K562 (cell line): ENCODE results near the gene JPT2.

ENCODE experiments used
- BRD9 ChIP-seq: fragments of 450-650 bp; IDR thresholded peaks from 2 replicates; pipeline ENCODE4 v1.6.1; 2018; ENCODE audit warnings: low read depth; ENCODE audit not compliant: partially characterized antibody
- CTCF ChIP-seq, 3 experiments: IDR thresholded peaks in 2 of 3; conservative IDR thresholded peaks in 1 of 3; 2 replicates each; pipeline ENCODE4 v1.5.1; 2011 to 2012; ENCODE audit warnings: low read length in 3 of 3, mild to moderate bottlenecking in 3 of 3, control low read depth in 2 of 3, improper control_type of control experiment in 1 of 3, inconsistent platforms in 1 of 3, low read depth in 1 of 3, mixed read lengths in 1 of 3, moderate library complexity in 1 of 3; ENCODE audit not compliant: insufficient read depth in 2 of 3
- MTA3 ChIP-seq: fragments of 450-650 bp; formaldehyde crosslinking; IDR thresholded peaks from 2 replicates; pipeline ENCODE4 v1.6.1; 2017; ENCODE audit warnings: mild to moderate bottlenecking, borderline replicate concordance
- REST ChIP-seq, 2 experiments: fragments of 450-650 bp; formaldehyde crosslinking in 1 of 2; IDR thresholded peaks; 2 replicates each; pipeline versions ENCODE4 v1.4.0 to v1.6.1; 2014 to 2020; ENCODE audit warnings: mild to moderate bottlenecking in 2 of 2, borderline replicate concordance in 1 of 2, low read depth in 1 of 2
- ZNF174 ChIP-seq: fragments of 250-450 bp; sonication (Bioruptor Pico); IDR thresholded peaks from 2 replicates; pipeline ENCODE4 v1.4.0; 2020; ENCODE audit warnings: mild to moderate bottlenecking
- ZNF586 ChIP-seq: fragments of 450-650 bp; formaldehyde crosslinking; conservative IDR thresholded peaks from 2 replicates; pipeline ENCODE4 v1.4.0; 2020; ENCODE audit warnings: mild to moderate bottlenecking, moderate library complexity
- ZZZ3 ChIP-seq: fragments of 450-650 bp; IDR thresholded peaks from 2 replicates; pipeline ENCODE4 v1.6.1; 2016; ENCODE audit warnings: antibody characterized with exemption, mild to moderate bottlenecking, moderate library complexity

GRCh38 chr16:1706386-1707192 lies 28.5 kb downstream of the JPT2 start:
- no peak for TF ChIP-seq ZNF174 (CRISPR knock-in tag)
- no peak for TF ChIP-seq BRD9
- TF ChIP-seq REST (IDR thresholded peaks at IDR 0.05; ENCODE audit: borderline replicate concordance) = no peak
- TF ChIP-seq REST (CRISPR knock-in tag; IDR thresholded peaks at IDR 0.05; ENCODE audit: low read depth) = no peak
- TF ChIP-seq MTA3 = no peak
- no peak for TF ChIP-seq ZZZ3
- TF ChIP-seq CTCF (IDR thresholded peaks at IDR 0.05 in 2 of 3, conservative IDR thresholded peaks at IDR 0.05 in 1 of 3; ENCODE audit: insufficient read depth in 2 of 3, low read depth in 1 of 3, low read length in 3 of 3) = no peak
- TF ChIP-seq ZNF586 (CRISPR knock-in tag) = no peak
